NCI-H69 (cell line): ENCODE data around the gene DOCK4.

Source experiments
- DNase-seq: peaks from one replicate; lab custom pipeline; 2025; lab: John Stamatoyannopoulos, UW

Gene DOCK4

DNA sequence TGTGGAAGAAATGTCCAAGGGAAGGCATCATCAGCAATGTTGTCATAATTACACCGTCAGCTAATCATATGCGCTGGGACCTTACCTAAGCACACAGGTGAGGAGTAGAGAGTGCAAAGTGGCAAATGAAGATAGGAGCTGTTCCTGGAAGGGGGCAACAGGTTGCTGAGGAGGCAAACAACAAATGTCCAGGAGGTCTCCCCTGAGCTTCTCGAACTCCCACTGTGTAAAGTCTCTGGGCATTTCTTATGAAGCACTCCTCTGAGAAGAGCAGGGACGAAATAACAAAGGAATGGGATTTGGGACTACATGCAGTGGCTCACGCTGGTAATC, 152.5 kb downstream of the DOCK4 start:
- DNase-seq: peak; percentile 25

DNA sequence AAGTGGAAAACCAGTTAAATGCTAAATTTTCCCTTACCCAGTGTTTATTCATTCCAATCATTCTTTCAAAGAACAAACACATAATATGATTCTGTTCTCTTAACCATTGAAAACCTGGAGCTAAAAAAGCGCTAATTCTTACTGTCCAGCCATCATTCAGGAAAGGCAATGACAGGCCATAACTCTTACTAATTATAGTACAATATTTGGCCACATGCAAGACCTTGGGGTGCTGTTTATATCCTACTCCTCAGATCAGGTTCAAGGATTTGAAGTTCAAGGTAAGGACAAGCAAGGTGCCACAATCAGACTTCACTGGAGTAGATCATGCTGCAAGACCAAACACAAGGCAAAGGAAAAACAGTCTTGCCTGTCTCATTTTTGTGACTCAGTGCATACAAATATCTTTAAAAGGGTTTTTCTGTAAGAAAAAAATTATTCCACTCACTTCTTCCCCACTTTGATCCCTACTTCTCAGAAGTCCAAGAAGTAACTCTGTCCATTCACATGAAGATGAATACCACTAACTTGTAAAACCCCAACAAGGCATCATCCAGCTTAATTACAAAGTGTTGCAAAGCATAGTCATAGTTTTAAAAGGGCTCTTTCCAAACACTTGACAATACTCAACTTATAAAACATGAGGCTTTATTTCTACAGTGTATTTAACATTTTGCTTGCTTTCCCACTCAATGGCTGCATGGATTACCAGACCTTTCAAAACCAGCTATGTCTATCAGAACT, 153.0 kb downstream of the DOCK4 start:
- DNase-seq: peak; percentile 54

DNA sequence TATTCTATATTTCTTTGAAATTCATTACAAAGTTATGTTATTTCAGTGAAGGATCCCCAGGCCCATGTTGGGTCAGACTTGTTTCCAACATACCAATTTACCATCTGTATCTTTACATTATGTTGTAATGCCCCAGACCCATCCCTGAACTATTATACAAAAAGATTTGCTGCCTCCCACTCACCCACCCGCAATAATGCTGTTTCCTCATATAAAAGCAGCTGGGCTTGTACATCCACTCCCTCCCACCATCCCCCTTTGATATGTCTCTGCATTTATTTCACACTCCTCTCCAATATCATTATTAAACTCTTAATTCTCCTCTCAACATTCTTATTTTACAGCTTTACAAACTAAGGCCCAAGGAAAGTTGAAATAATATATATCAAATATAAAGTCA, 153.7 kb downstream of the DOCK4 start:
- DNase-seq: peak; percentile 52

DNA sequence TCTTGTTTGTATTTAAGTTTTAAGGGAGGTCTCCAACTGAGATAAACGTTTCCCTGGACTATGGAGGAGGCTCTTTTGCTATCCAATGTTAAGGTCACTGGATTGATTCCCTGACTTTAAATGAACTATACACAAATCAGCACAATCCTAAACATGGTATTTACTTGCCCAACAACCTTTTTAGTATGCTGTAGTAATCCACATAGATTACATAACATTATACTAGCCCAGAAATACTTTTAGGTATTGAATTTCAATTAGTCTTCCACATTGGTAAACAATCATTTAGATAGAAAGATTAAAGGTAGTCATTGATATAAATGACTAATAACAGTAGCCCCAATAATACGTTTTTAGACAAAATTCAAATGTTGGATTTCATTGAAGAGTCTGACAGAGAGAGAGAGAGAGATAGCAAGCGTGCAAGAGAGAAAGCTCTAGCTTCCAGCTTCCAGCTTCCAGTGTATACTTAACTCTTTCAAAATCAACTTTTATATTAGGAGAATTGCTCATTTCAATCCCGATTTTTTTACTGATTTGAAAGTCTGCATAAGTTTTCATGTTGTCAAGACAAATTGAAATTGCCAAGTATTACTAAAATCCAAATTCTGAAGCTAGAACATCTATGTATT, 155.8 kb downstream of the DOCK4 start:
- peak; percentile 45 for DNase-seq

DNA sequence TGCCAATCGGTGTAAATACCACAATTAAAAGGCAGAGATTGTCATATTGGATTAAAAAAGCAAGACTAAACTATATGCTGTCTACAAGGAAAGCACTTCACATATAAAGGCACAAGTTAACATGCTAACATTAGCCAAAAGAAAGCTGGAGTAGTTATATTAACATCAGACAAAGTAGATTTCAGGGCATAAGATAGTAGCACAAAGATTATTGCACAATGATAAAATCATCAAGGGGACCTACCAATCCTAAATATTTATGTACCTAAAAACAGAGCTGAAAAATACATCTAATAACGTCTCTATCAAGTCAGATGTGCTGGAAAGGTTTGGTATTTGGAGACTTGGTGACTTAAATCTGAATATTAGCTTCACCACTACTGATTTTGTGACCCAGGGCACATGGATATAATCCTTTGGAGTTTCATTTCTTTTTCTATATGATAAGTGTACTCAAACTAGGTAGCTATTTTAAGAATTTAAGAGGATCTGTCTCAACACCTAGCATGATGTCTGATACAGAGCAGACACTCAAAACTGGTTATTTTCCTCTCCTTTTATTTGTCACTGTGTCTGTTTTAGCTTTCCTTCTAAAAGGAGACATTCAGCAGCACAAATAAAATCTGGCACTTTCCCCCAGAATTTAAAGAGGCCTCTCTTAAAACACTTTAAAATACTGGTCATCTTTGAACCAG, 156.5 kb downstream of the DOCK4 start:
- no peak for DNase-seq

DNA sequence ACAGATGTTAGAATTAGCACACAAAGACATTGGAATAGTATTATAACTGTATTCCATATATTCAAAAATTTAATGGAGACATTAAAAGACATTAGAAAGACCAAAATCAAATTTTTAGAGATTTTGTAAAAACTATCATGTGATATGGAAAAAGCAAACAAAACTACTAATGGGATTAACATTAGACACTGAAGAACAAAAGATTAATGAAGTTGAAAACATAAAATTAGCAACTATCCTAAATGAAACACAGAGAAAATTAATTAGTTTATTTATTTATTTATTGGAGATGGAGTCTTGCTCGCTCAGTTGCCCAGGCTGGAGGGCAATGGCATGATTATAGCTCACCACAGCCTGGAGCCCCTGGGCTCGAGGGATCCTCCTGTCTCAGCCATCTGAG, 158.8 kb downstream of the DOCK4 start:
- DNase-seq: no peak

DNA sequence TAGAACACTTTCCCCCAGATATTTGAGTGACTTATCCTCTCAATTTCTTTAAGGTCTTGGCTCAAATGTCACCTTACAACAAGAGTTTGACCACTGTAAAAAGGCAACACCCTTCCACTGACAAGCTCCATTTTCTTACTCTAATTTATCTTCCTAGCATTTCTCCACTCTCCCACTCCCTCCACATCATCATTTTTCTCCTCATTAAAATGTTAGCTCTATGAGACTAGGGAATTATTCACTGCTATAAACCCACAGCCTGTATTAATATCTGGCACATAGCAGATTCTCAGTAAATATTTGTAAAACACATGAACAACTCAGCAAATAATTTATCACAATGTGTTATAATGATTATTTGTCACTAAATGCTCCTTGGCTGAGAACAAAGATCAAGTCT, 161.0 kb downstream of the DOCK4 start:
- no peak for DNase-seq

DNA sequence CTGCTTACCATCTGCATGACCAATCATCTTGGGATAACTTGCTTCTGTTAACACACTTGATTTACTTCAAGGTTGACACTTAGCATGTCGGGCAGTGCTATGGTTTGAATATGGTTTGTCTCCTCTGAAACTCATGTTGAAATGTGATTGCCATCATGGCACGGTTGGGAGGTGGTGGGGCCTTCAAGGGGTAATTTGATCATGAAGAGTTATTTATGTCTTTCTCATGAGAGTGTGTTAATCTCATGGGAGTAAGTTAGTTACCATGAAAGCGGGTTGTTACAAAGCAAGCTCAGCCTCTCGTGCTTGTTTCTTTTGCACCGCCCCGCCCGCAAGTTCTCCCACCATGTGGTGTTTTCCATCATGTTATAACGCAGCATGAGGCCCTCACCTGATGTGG, 163.6 kb downstream of the DOCK4 start:
- DNase-seq: peak; percentile 27

DNA sequence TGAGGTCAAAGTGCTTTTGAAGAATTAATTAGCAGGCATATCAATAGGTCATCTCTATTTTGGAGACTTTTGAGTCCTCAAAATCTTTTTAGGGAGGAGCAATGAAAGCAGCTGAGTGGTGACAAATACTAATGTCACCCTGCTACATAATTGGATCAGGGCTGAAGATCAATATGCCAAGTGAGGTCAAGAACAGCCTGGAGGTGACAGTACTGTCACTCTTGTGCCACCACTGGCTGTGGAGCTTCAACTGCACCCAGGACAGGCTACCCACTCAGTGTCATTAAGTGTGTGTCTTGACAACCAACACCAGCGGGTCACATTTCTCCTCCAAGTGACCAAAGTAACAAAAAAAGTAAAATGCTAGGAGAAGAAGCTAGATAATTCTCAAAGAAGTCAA, 167.8 kb downstream of the DOCK4 start:
- DNase-seq: no peak

DNA sequence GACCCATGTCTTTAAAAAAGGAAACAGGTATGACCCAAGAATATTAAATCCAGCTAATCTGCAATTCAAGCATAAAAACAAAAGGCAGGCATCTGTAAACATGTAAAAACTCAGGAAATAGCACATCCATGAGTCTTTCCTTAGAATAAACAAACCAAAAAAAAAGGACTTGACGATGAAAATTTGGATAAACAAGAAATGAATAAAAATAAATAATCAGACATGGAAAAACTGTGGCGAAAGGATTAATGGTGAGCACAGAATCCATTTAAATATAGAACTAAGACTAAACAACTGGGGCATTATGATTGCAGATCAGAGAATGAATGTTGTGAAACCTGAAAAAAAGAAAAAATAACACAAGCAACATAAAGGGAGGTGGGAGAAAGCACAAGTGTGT, 170.1 kb downstream of the DOCK4 start:
- no peak for DNase-seq

DNA sequence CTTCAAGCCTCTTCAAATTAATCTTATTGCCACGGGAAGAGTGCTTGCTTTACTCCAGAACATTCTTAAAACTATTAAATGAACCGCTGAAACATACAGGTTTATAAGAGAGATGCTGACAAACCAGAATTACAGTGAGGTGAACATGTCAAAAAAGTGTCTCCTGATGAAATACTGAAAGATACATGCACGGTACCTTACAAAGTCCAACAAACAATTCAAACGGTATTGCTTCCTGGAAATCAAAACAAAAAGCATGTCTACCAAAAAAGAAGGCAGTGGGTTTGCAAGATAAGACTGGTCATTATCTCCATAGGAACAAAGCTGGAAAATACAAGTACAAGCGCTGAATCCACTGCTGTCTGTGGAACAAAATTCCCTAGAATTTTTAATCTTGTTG, 174.5 kb downstream of the DOCK4 start:
- DNase-seq: no peak

DNA sequence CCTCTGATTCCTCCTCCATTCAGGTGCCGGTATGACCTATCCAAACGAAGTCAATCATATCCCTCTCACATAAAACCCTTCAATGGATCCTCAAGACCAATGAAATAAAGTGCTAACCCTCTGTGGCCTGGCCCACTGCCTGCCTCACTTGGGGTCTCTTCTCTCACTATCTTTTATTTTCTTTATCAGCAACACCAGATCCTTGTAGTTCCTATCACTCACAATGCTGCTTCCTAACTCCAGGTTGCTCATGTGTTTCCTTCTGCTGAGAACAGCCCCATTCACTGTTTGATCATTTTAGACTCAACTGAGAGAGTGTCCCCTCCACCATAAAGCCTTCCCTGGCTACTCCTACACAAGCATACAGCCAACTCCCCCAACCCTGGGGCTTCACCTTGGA, 180.6 kb downstream of the DOCK4 start:
- DNase-seq: no peak

DNA sequence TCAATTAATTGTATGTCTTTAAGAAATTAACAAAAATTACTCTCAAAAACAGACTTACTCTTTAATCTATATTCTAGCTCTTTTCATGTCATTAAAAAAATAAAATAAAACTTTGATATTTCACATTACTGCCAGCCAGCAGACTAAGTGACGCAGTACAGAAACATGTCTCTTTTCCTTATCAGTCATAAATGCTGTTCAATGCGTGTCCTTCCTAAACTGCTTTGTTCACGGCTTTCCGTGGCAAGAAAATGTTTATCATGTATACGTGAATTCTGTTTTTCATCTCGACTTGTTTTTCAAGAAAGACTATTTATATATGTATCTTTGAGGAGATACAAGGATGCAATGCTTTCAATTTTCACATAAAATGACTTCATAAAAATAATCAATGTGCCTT, 182.4 kb downstream of the DOCK4 start:
- no peak for DNase-seq

DNA sequence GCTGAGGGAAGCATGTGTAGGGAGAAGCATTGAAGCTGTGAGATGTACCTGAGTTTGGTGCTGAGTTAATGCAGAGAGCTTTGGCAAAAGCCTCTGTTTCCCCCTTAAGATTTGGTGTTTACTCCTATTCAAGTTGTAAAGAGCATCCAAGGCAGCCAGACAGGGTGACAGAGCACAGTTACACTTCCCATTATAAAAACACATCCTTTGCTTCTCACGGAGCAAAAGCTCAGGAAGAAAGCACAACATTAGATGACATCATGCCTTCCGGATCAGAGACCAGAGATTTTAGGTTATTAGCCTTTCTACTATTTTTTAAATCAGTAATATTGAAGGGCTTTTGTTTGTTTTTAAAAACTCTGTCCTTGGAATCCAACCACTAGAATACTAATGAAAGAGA, 182.9 kb downstream of the DOCK4 start:
- DNase-seq: no peak

DNA sequence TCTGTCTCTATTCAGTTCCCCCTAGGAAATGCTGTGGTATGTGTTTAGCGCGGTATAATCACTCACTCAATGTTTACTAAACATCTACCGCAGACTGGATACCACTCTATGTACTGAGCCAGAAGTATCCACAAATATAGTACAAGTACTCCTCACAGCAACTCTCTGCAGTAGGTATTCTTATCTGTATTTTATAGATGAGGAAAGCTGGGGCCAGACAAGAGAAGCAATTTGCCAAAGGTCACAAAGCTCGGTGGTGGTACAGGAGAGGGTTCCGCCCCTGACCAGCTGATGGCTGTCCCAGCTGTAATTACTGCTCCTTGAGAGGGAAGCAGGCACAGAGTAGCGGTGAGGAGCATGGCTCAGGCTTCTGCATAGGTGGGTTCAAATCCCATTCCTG, 184.1 kb downstream of the DOCK4 start:
- DNase-seq: peak; percentile 56

DNA sequence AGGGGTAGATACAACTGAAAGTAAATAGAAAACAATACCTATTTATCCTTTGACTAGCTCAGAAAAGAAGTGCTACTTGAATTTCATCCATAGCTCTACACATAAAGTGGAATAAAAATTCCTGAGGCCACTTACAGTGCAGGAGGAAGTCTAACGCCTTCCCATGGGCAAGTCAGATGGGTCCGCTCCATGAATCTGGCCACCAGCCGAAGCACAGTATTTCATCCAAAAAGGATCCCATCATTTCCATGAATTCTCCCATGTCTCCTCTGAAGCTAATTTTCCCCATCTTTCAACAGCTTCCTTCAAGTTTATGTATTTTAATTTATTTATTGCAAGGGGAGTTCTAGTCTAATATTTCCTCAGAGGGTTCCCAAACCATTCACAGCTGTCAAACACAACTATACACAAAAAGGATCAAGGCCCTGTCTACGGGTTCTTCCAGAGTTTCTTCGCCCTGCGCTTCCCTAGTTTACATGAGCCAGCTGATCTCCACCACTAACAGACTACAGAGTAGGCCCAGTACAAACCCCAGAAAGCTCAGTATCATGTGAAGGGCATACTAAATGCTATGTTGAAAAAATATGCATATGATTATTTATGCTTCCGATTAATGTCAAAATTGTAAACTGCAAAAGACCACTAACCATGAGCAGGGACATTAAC, 184.7 kb downstream of the DOCK4 start:
- no peak for DNase-seq

DNA sequence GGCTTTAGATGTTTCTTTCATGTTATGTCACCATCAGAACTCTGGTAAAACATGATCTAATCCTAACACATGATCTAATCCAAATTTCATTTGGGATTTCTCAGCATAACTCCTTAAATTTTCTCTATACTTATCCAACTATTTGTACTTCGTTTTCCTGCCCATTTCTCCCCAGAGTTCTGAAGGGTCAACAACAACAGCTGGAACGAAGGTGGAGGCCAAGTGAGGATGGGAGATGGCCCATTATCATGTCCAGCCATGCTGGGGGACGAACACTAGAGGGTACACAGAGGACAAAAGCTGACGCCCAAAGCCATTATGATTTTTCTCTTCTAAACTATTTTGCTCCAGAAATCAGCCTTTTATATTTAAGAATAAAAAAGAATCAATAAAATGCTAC, 185.4 kb downstream of the DOCK4 start:
- DNase-seq: no peak

DNA sequence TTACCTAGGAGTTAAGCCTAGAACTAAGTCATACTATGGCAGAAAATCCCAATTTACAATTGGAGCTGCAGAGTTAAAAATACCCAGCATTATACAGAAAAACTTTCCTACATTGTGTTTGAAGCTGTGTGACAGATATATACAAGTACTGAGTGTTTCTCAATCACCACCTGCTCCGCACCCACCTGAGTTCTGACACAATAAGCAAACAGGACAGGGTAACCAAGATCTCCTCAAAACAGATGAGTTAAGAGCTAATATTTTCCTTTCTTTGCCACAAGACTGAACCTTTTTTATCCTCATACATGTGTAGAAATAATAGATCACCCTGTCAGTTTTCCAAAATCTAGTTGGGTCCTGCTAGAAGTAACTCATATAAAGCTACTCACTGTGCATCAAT, 186.3 kb downstream of the DOCK4 start:
- DNase-seq: no peak

DNA sequence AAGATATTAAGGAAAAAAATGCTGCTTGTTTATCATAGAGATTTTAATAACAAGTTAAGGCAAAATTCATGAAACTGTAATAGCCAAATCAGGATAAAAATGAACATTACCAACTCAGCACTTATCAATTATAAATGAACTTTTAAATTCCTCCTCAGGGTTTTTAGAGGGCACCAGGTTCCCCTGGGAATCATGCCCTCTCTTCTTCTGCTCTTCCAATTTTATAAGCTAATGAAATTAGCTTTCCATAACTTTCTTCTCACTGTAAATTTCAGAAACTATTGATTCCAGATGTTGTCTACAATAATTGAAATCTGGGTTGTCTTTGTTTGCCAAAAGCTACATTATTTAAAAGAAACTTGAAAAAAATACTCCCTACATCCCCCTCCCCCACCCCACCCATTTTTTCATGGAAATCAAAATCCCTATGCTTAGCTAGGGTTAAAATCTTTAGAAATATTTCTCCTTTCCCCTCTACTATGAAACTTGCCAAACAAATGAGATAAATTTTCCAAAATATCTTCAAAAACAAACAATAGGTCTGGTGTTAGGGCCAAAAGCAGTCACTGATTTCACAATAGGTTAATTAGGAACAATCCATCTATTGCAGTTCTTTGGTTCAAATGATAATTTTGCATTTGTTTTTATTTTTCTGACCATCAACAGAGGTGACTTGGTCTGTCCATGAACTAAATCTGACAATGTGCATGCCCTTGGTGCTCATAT, 187.7 kb downstream of the DOCK4 start:
- no peak for DNase-seq

DNA sequence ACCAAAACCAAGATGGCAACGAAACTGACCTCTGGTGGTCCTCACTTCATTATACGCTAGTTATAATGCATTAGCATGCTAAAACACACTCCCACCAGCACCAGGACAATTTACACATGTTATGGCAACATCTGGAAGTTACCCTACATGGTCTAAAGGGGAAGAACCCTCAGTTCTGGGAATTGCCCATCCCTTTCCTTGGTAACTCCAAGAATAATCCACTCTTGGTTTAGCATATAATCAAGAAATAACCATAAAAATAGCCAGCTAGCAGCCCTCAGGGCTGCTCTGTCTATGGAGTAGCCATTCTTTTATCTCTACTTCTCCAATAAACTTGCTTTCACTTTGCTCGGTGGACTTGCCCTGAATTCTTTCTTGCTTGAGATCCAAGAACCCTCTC, 191.1 kb downstream of the DOCK4 start:
- DNase-seq: no peak

DNA sequence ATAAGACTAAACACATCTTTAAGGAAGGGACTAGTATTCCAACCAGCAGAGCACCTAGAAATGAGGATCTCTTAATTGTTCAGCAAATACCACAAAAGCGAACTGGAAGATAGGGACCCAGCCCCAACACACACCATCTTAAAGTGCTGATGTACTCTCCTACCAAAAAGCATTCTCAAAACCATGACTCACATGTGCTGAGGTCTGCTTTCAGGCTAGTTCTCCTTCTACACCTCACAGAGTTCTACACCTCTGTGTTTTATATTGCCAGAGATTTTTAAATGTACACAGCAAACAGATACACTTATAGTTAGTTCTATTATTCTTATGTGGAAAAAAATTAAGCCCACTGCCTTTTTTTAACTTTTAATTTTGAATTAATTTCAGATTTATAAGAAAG, 191.9 kb downstream of the DOCK4 start:
- no peak for DNase-seq

DNA sequence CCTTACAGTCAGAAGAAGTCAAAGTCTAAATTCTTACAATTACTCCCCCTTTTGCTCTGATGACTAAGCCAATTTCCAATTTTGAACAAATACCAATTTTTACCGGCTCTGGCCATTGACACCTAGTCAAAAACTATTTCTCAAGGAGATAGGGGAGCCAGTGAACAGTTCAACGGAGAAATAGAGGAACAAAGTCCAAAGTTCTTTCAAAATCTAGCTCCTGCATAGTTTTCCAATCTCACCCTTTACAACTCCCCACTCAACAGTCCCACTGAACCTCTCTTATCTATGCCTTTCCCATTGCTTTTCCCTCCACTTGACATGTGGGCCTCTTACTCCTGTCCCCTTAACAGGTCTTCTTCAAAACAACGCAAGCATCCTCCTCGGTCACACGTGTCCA, 192.9 kb downstream of the DOCK4 start:
- no peak for DNase-seq
